Loucy (cell line): ENCODE measurements around the gene FMN1.

Source experiments
- H2AFZ ChIP-seq: fragments of 200-600 bp; sonication (generic); 2 replicates; pipeline ENCODE4 v1.6.0; 2016; ENCODE audit warnings: antibody characterized with exemption, mild to moderate bottlenecking, low read length, moderate library complexity
- H3F3A ChIP-seq: fragments of 200-600 bp; 2 replicates; pipeline ENCODE4 v1.6.0; 2016; ENCODE audit warnings: antibody characterized with exemption, low read depth, mild to moderate bottlenecking
- H3K27me3 ChIP-seq: fragments of 200-600 bp; sonication (generic); 2 replicates; pipeline ENCODE4 v1.6.1; 2014; ENCODE audit warnings: low read length, mild to moderate bottlenecking; ENCODE audit not compliant: insufficient read depth, poor library complexity, severe bottlenecking
- H3K36me3 ChIP-seq: fragments of 200-600 bp; sonication (generic); 2 replicates; pipeline ENCODE4 v1.6.1; 2016; ENCODE audit warnings: low read length; ENCODE audit not compliant: insufficient read depth
- H3K4me1 ChIP-seq: fragments of 200-600 bp; sonication (generic); 2 replicates; pipeline ENCODE4 v1.5.1; 2014; ENCODE audit warnings: low read length, mild to moderate bottlenecking; ENCODE audit not compliant: insufficient read depth, poor library complexity, severe bottlenecking
- H3K4me2 ChIP-seq: fragments of 200-600 bp; sonication (generic); 2 replicates; pipeline ENCODE4 v1.6.0; 2014; ENCODE audit warnings: antibody characterized with exemption, low read length, low read depth, mild to moderate bottlenecking; ENCODE audit not compliant: poor library complexity, severe bottlenecking
- H3K4me3 ChIP-seq: fragments of 200-600 bp; sonication (generic); 2 replicates; pipeline ENCODE4 v1.5.1; 2014; ENCODE audit warnings: low read length, mild to moderate bottlenecking, mixed read lengths; ENCODE audit not compliant: poor library complexity, severe bottlenecking
- H3K79me2 ChIP-seq: fragments of 200-600 bp; sonication (generic); 2 replicates; pipeline ENCODE4 v1.6.1; 2014; ENCODE audit warnings: low read length; ENCODE audit not compliant: insufficient read depth
- H3K9ac ChIP-seq: fragments of 200-600 bp; sonication (generic); 2 replicates; pipeline ENCODE4 v1.6.0; 2014; ENCODE audit warnings: mild to moderate bottlenecking, low read depth, low read length, moderate library complexity; ENCODE audit not compliant: poor library complexity, severe bottlenecking
- H3K9me2 ChIP-seq: fragments of 200-600 bp; sonication (generic); replicated peaks from 2 replicates; pipeline ENCODE4 v1.6.1; 2016; ENCODE audit warnings: low read depth, low read length, mixed read lengths
- H3K9me3 ChIP-seq: fragments of 200-600 bp; sonication (generic); 2 replicates; pipeline ENCODE4 v1.6.1; 2014; ENCODE audit warnings: mild to moderate bottlenecking, antibody characterized with exemption, low read length, low read depth; ENCODE audit not compliant: insufficient read depth
- H4K20me1 ChIP-seq: fragments of 200-600 bp; sonication (generic); 2 replicates; pipeline ENCODE4 v1.6.0; 2014; ENCODE audit warnings: antibody characterized with exemption, low read length, mild to moderate bottlenecking; ENCODE audit not compliant: insufficient read depth, poor library complexity, severe bottlenecking
- EZH2phosphoT487 ChIP-seq: fragments of 200-600 bp; IDR thresholded peaks from 2 replicates; pipeline ENCODE4 v1.6.1; 2018; ENCODE audit warnings: antibody characterized with exemption, mild to moderate bottlenecking, moderate library complexity, borderline replicate concordance
- TF ChIP-seq, protein P1 (sequence below): fragments of 200-600 bp; sonication (generic); conservative IDR thresholded peaks from 2 replicates; pipeline ENCODE4 v1.5.1; 2014; ENCODE audit warnings: mild to moderate bottlenecking, antibody characterized with exemption, low read length

The FMN1 gene

GRCh38 chr15:33107950-33108349, 86.6 kb downstream of the FMN1 start:
- H3K79me2 ChIP-seq, result no peaks in the 10 kb centered on the region
- no peaks in the 10 kb centered on the region for H3K9me3 ChIP-seq
- no peaks in the 10 kb centered on the region for H4K20me1 ChIP-seq
- H3K9ac ChIP-seq, result no peak overlapping the region
- no peak overlapping the region for H2AFZ ChIP-seq
- TF ChIP-seq, protein P1, sequence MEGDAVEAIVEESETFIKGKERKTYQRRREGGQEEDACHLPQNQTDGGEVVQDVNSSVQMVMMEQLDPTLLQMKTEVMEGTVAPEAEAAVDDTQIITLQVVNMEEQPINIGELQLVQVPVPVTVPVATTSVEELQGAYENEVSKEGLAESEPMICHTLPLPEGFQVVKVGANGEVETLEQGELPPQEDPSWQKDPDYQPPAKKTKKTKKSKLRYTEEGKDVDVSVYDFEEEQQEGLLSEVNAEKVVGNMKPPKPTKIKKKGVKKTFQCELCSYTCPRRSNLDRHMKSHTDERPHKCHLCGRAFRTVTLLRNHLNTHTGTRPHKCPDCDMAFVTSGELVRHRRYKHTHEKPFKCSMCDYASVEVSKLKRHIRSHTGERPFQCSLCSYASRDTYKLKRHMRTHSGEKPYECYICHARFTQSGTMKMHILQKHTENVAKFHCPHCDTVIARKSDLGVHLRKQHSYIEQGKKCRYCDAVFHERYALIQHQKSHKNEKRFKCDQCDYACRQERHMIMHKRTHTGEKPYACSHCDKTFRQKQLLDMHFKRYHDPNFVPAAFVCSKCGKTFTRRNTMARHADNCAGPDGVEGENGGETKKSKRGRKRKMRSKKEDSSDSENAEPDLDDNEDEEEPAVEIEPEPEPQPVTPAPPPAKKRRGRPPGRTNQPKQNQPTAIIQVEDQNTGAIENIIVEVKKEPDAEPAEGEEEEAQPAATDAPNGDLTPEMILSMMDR, result no peak
- no peak for TF ChIP-seq EZH2phosphoT487
- H3K4me3 ChIP-seq, result no peak overlapping the region
- H3K27me3 ChIP-seq, result no peaks in the 10 kb centered on the region
- no peaks in the 10 kb centered on the region for H3K36me3 ChIP-seq
- H3K4me2 ChIP-seq, result no peak overlapping the region
- no peaks in the 10 kb centered on the region for H3F3A ChIP-seq
- peaks cover 33% of the 10 kb centered on the region for H3K4me1 ChIP-seq
- no peaks in the 10 kb centered on the region for H3K9me2 ChIP-seq

- no peaks in the 10 kb centered on the region for H3K27me3 ChIP-seq
- H3K9me2 ChIP-seq, result no peaks in the 10 kb centered on the region
- no peaks in the 10 kb centered on the region for H3K36me3 ChIP-seq
- H3K9me3 ChIP-seq, result no peaks in the 10 kb centered on the region
- no peak overlapping the region for H3K9ac ChIP-seq
- H3K4me3 ChIP-seq, result peak overlapping the region; percentile 58
- H4K20me1 ChIP-seq, result no peaks in the 10 kb centered on the region
- H3K79me2 ChIP-seq, result no peaks in the 10 kb centered on the region
- peaks cover 39% of the 10 kb centered on the region for H3K4me1 ChIP-seq
- TF ChIP-seq EZH2phosphoT487, result no peak
- TF ChIP-seq, protein P1, result no peak
- no peak overlapping the region for H2AFZ ChIP-seq
- H3K4me2 ChIP-seq, result peak overlapping the region; percentile 77
- no peaks in the 10 kb centered on the region for H3F3A ChIP-seq
These were observed 90.3 kb downstream of the FMN1 start for GRCh38 chr15:33104212-33104611.

DNA sequence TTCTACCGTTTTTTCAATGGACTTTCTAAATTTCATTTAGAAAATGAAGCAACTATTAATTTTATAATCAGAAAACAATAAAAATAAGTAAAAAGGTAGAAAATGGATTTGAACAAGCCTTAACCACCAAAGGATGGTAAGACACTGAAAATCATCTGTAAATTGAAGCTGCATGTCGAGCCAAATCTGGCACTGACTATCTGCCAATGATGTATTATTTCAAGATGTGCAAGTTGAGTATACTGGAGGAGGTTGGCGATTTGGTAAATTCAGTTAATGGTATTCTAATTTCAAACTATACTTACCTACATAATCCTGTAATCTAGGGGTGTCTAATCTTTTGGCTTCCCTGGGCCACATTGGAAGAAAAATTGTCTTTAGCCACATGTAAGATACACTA, 93.5 kb downstream of the FMN1 start:
- Histone ChIP-seq H3K36me3 (no peaks in the 10 kb centered on the region), H3K4me3 (no peak overlapping the region), H3K9me3 (no peaks in the 10 kb centered on the region), H3K9ac (no peak overlapping the region), H3K4me2 (no peak overlapping the region), H3F3A (no peaks in the 10 kb centered on the region), H2AFZ (no peak overlapping the region), H3K27me3 (no peaks in the 10 kb centered on the region), H3K79me2 (no peaks in the 10 kb centered on the region), H4K20me1 (no peaks in the 10 kb centered on the region), H3K9me2 (no peaks in the 10 kb centered on the region), H3K4me1 (peaks cover 57% of the 10 kb centered on the region)
- TF ChIP-seq, protein P1, result no peak
- no peak for TF ChIP-seq EZH2phosphoT487
